NB4 (cell line): ENCODE measurements around the gene PSAT1.

Experiments used
- DNase-seq: peaks from one replicate; pipeline ENCODE4 v3.0.0; 2010; ENCODE audit warnings: low read depth
- H3K4me3 ChIP-seq: one replicate; pipeline ENCODE4 v1.5.1; 2011; ENCODE audit warnings: mild to moderate bottlenecking, low read depth, low read length, moderate library complexity
- CTCF ChIP-seq: IDR thresholded peaks from one replicate; pipeline ENCODE4 v1.5.1; 2012; ENCODE audit warnings: low read depth, low read length
- MAX ChIP-seq: IDR thresholded peaks from 2 replicates; pipeline ENCODE4 v1.6.1; 2011; ENCODE audit warnings: low read depth, low read length
- MYC ChIP-seq: IDR thresholded peaks from 2 replicates; pipeline ENCODE4 v1.6.1; 2011; ENCODE audit warnings: low read depth, low read length
- POLR2A ChIP-seq: IDR thresholded peaks from 2 replicates; pipeline ENCODE4 v1.6.1; 2011; ENCODE audit warnings: mild to moderate bottlenecking; ENCODE audit not compliant: insufficient read length; ENCODE audit errors: extremely low read depth

The PSAT1 gene

GRCh38 chr9:78316166-78316892, 19.4 kb downstream of the PSAT1 start:
- TF ChIP-seq CTCF = no peak
- TF ChIP-seq MAX = no peak
- no peak for TF ChIP-seq POLR2A
- TF ChIP-seq MYC = no peak

GRCh38 chr9:78319197-78320029, 22.5 kb downstream of the PSAT1 start:
- TF ChIP-seq MAX = no peak
- no peak for TF ChIP-seq MYC
- no peak for TF ChIP-seq CTCF
- no peak for TF ChIP-seq POLR2A
- no peak for DNase-seq
- H3K4me3 ChIP-seq = no peak overlapping the region

More at GRCh38 chr9:78316166-78316892, 19.4 kb downstream of the PSAT1 start:
- DNase-seq = no peak
- no peak overlapping the region for H3K4me3 ChIP-seq

GRCh38 chr9:78320030-78320693, 23.2 kb downstream of the PSAT1 start:
- H3K4me3 ChIP-seq = no peak overlapping the region
- no peak for DNase-seq
- TF ChIP-seq MYC = no peak
- TF ChIP-seq POLR2A = no peak
- no peak for TF ChIP-seq MAX
- TF ChIP-seq CTCF = no peak

GRCh38 chr9:78320875-78321496, 24.1 kb downstream of the PSAT1 start:
- DNase-seq = no peak
- H3K4me3 ChIP-seq = no peak overlapping the region
- TF ChIP-seq MYC (no peak), MAX (no peak)

- H3K4me3 ChIP-seq = no peak overlapping the region
- TF ChIP-seq MAX (no peak), POLR2A (no peak), MYC (no peak), CTCF (no peak)
- DNase-seq = no peak
Measured at GRCh38 chr9:78321505-78321904, 24.6 kb downstream of the PSAT1 start.
